Cardiac fibroblast (primary cell): ENCODE results near the gene SCAF8.

Experiments
- DNase-seq, 2 donors: peaks; one replicate each; pipeline versions ENCODE4 v3.0.0 to v3.0.0-alpha.2; 2010; ENCODE audit warnings: low read depth in 2 of 2
- H3K4me3 ChIP-seq, 2 donors: replicated peaks in 1 of 2; 1 replicate in 1 of 2; 2 replicates in 1 of 2; pipeline ENCODE4 v1.5.1; 2011; ENCODE audit warnings: low read depth in 2 of 2, low read length in 2 of 2, mild to moderate bottlenecking in 2 of 2, moderate library complexity in 1 of 2
- TF ChIP-seq, protein P1 (sequence below): IDR thresholded peaks from one replicate; pipeline ENCODE4 v1.5.1; 2011; ENCODE audit warnings: low read depth, mild to moderate bottlenecking, low read length, inconsistent platforms

SCAF8 gene

DNA sequence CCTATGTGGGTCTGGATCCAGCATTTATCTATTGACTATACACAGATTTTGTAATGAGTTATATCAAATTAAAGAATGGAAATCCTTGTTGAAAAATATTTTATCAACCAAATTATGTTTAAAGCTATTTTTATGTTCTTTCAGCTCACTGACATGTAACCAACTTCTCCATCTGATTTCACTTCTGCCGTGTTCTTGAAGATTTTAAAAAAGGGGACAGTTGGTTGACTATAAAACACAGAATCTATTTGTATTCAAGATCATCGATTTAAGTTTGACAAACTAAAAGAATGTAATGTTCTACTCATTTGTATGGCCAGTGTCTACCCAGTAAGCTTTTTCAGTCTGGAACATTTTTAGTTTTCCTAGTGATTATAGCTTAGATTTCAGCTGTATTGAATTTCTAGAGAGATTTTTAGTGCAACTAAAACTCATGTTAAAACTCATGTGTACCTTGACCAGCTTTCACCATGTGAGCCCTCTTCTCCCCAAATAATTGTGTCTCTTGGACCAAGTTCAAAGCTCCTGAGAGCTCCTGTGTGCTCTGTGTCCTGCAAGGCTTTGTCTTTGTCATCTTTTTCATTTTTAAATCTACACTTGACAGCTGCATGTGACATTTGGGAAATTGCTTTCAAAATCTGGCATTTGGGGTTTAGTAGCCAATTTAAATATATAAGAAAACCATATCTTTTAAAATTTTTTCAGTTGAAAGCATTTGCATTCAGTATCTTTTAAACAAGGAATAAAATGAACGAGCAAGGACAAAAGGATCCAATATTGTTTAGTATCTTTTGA lies 143.5 kb downstream of the SCAF8 start:
- TF ChIP-seq, protein P1, sequence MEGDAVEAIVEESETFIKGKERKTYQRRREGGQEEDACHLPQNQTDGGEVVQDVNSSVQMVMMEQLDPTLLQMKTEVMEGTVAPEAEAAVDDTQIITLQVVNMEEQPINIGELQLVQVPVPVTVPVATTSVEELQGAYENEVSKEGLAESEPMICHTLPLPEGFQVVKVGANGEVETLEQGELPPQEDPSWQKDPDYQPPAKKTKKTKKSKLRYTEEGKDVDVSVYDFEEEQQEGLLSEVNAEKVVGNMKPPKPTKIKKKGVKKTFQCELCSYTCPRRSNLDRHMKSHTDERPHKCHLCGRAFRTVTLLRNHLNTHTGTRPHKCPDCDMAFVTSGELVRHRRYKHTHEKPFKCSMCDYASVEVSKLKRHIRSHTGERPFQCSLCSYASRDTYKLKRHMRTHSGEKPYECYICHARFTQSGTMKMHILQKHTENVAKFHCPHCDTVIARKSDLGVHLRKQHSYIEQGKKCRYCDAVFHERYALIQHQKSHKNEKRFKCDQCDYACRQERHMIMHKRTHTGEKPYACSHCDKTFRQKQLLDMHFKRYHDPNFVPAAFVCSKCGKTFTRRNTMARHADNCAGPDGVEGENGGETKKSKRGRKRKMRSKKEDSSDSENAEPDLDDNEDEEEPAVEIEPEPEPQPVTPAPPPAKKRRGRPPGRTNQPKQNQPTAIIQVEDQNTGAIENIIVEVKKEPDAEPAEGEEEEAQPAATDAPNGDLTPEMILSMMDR: no peak
- no peak overlapping the region for H3K4me3 ChIP-seq
- DNase-seq: no peak

DNA sequence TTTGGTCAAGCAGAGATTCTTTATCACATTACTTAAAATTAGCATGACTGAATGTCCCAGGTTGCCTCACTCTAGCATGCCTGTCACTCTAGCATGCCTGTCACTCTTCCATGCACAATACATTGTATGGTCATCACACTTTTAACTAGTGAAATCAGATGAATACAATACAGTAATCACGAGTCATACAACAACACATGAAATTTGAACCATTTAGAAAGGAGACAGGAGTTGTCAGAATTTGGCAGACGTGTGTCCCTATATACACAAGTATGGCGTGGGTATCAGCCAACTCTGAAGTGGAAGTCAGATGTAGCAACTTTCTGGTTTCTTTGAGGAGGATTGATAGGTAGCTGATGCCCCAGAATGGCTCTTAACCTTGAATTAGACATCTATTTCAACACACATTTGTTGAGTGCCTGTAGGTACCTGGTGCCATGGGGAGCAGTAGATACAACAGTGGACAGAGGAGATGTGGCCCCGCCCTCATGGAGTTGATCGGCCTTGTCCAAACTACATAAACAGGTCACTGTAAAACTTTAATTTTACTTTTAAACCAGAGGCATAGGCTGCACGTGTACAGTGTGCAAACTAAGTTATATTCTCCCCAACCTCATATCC lies 145.8 kb downstream of the SCAF8 start:
- TF ChIP-seq, protein P1: no peak
- DNase-seq: peak in 1 of 2 donors; percentile 28
- H3K4me3 ChIP-seq: no peak overlapping the region

DNA sequence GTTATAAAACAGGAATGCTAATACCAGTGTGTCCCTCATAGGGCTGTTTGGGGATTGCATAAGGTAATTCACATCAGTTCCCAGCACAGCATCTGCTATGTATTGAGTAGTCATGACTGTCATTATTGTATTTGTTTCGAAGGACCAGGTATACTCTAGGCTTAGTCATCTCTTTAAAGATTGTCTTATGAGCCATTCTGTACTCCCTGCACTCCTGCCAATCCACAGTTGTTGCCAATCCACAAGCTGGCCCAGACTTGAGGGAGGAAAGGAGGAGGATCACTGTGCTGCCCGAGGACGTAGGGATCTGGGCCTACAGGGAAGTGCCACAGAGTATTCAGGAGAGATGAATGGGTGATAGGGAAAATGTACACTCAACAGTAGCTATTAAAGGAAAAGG lies 148.9 kb downstream of the SCAF8 start:
- no peak overlapping the region for H3K4me3 ChIP-seq
- DNase-seq: peak in 1 of 2 donors; percentile 48
- TF ChIP-seq, protein P1: no peak
